HK-2 (cell line): Measurements from ENCODE around the gene AGBL3.
"Not testable (repeated sequence)": the region's sequence is repeated elsewhere in the genome, so short reads cannot be mapped to it uniquely, and the experiment has no call there.

Source experiments
- DNase-seq: peaks from one replicate; pipeline ENCODE4 v3.0.0-alpha.2; 2018; ENCODE audit not compliant: unreplicated experiment

AGBL3 gene

GRCh38 chr7:135168489-135169140 is 182.3 kb downstream of the AGBL3 start:
- DNase-seq: no peak

- peak; percentile 62 for DNase-seq
Measured at GRCh38 chr7:135169141-135169963, 183.0 kb downstream of the AGBL3 start.

- no peak for DNase-seq
Measured at GRCh38 chr7:135169964-135170273, 183.6 kb downstream of the AGBL3 start.

GRCh38 chr7:135170274-135170997 is 184.1 kb downstream of the AGBL3 start, which contains the start of gene CYREN:
Gene CYREN, minus strand, starts transcription at chr7:135170707. Its CDS starts 1,785 bp downstream, at chr7:135168922.
- DNase-seq: peak; percentile 97

GRCh38 chr7:135170998-135171481 is 184.7 kb downstream of the AGBL3 start:
- DNase-seq: not testable (repeated sequence)

- DNase-seq: peak; percentile 90
Measured at GRCh38 chr7:135171581-135172291, 185.4 kb downstream of the AGBL3 start.

GRCh38 chr7:135173916-135174315 is 187.6 kb downstream of the AGBL3 start:
- DNase-seq: not testable (repeated sequence)

GRCh38 chr7:135174941-135175340 is 188.6 kb downstream of the AGBL3 start:
- DNase-seq: no peak

- DNase-seq: no peak
Measured at GRCh38 chr7:135175931-135176330, 189.6 kb downstream of the AGBL3 start.

GRCh38 chr7:135177028-135177696 is 190.9 kb downstream of the AGBL3 start:
- no peak for DNase-seq

GRCh38 chr7:135178364-135178763 is 192.1 kb downstream of the AGBL3 start:
- no peak for DNase-seq

GRCh38 chr7:135179321-135179925 is 193.1 kb downstream of the AGBL3 start:
- DNase-seq: no peak

GRCh38 chr7:135180122-135180521 is 193.8 kb downstream of the AGBL3 start:
- DNase-seq: no peak

- no peak for DNase-seq
Measured at GRCh38 chr7:135181261-135181928, 195.1 kb downstream of the AGBL3 start.

- DNase-seq: no peak
Measured at GRCh38 chr7:135181929-135182678, 195.8 kb downstream of the AGBL3 start.

GRCh38 chr7:135183478-135183877 is 197.2 kb downstream of the AGBL3 start:
- DNase-seq: no peak

GRCh38 chr7:135184254-135184841 is 198.0 kb downstream of the AGBL3 start:
- DNase-seq: no peak
